IPS DF 6.9 (cell line): ENCODE data around the gene STK32A.

Source experiments
- DNase-seq: peaks from one replicate; pipeline ENCODE4 v3.0.0-alpha.2; 2013; ENCODE audit warnings: low read depth, low spot score
- H3K27ac ChIP-seq: one replicate; pipeline ENCODE4 v1.5.1; 2013; ENCODE audit warnings: low read length, control low read depth
- H3K27me3 ChIP-seq: 2 replicates; pipeline ENCODE4 v1.6.1; 2013; ENCODE audit warnings: mild to moderate bottlenecking, low read length; ENCODE audit not compliant: control insufficient read depth, insufficient read depth
- H3K36me3 ChIP-seq: 2 replicates; pipeline ENCODE4 v1.6.1; 2013; ENCODE audit warnings: low read length; ENCODE audit not compliant: control insufficient read depth, insufficient read depth
- H3K4me1 ChIP-seq: 2 replicates; pipeline ENCODE4 v1.6.1; 2013; ENCODE audit warnings: low read length; ENCODE audit not compliant: control insufficient read depth, insufficient read depth
- H3K4me3 ChIP-seq: 2 replicates; pipeline ENCODE4 v1.5.1; 2013; ENCODE audit warnings: mild to moderate bottlenecking, low read length
- H3K9me3 ChIP-seq: 2 replicates; pipeline ENCODE4 v1.6.1; 2013; ENCODE audit warnings: low read length, inconsistent platforms; ENCODE audit not compliant: control insufficient read depth, insufficient read depth
- WGBS: extraction: QIAGEN DNeasy Blood & Tissue Kit; methylation state at CpG from one replicate; pipeline ENCODE4 v1.1.7; 2013; ENCODE audit warnings: mixed read lengths, missing lambda C conversion rate; ENCODE audit not compliant: insufficient read length, insufficient coverage; 5-methylcytosine and 5-hydroxymethylcytosine counted together

STK32A gene

GRCh38 chr5:147437161-147437596 is 202.4 kb downstream of the STK32A start:
- Histone ChIP-seq H3K27ac (no peak overlapping the region), H3K9me3 (no peaks in the 10 kb centered on the region), H3K4me1 (peaks cover 4% of the 10 kb centered on the region; the same call in 1 of the 2 replicates), H3K4me3 (no peak overlapping the region), H3K27me3 (no peaks in the 10 kb centered on the region), H3K36me3 (0 out of 2 replicates have a peak, but pooled peaks cover 1% of the 10 kb centered on the region)
- no CpG with 5 or more reads among the region's 6 CpGs for WGBS
- DNase-seq: no peak
